NCI-H187 treated with DMSO at 0.1 percent for 48 hours (cell line): ENCODE results near the gene LIMS1.
"Not testable (repeated sequence)": the region's sequence is repeated elsewhere in the genome, so short reads cannot be mapped to it uniquely, and the experiment has no call there.

Source experiments
- DNase-seq: peaks from one replicate; lab custom pipeline; 2025; lab: John Stamatoyannopoulos, UW

Gene LIMS1, protein sequence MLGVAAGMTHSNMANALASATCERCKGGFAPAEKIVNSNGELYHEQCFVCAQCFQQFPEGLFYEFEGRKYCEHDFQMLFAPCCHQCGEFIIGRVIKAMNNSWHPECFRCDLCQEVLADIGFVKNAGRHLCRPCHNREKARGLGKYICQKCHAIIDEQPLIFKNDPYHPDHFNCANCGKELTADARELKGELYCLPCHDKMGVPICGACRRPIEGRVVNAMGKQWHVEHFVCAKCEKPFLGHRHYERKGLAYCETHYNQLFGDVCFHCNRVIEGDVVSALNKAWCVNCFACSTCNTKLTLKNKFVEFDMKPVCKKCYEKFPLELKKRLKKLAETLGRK

DNA sequence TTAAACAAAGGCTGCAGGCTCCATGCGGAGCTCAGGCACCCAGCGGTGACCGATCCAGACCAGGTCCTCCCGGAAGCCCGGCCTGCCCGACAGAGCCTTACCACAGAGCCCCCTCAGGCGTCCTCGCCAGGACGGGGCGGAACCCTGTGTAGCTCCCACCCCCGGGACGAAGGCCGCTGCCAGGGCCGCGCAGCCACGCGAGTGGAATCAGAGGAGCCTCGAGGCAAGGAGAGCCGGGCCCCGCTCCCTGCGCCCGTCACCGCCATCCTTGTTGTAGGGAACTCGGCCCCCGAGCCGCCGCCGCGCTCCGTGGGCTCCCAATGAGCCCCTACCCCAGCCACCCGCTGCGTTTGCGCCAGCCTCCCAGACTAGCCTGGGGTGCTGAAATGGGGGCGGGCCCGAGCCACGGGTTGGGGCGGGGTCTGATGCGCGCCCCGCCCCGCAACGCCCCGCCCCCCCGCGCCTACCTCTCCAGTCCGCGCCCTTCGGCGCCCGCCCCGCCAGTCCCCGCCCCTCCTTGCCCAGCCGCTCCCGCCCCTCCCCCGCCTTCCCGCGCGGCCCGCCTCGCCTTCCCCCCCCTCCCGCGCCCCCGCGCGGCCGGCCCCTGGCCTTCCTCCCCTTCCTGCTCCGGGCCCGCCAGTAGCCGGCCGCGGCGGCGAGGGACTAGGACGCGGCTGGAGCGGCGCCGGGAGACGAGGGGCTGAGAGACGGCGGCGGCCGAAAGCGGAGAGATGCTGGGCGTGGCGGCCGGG lies at the start of gene LIMS1:
Gene LIMS1, plus strand, starts transcription at position 639 of the 752 bp plus-strand sequence. Its CDS starts 93 bp downstream, at position 732.
- no peak for DNase-seq

GRCh38 chr2:108485253-108485652 lies 49.0 kb upstream of the LIMS1 start:
- no peak for DNase-seq

GRCh38 chr2:108490506-108491122 lies 43.7 kb upstream of the LIMS1 start:
- no peak for DNase-seq

- DNase-seq: no peak
These were observed 42.4 kb upstream of the LIMS1 start for GRCh38 chr2:108491848-108492247.

DNA sequence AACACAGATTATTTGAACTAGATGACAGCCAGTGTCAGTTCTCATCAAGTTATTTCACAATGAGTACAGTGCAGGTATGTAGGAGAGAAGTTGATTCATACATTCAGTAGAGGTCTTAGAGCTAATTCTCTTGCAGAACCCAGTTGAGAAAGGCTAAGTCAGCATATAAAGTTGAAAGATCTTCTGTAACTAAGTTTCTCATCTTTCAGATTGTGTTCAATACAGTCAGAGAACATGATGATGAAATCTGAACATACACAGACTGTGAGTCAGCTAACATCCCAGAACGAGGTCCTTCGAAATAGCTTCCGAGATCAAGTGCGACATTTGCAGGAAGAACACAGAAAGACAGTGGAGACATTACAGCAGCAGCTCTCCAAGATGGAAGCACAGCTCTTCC lies 41.9 kb upstream of the LIMS1 start:
- DNase-seq: no peak

GRCh38 chr2:108496167-108496566 lies 38.1 kb upstream of the LIMS1 start:
- DNase-seq: not testable (repeated sequence)

- not testable (repeated sequence) for DNase-seq
These were observed 26.6 kb upstream of the LIMS1 start for GRCh38 chr2:108507620-108508019.

DNA sequence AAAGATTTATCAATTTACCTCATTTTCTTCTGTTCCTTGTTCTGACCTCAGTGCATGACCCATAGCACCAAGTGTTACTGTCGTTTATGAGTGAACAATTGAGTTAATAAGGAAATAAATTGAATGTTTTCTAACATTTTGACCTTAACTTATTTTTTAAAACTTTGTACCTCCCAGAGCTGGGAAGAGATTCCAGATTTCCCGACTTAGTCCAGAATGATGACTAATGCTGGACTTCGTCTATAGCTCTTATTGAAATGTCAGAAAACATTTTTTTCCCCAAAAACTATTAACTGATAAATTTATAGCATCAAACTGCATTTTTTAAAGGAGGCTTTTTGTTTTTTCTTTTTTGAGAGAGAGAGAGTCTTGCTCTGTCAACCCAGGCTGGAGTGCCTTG lies 21.8 kb upstream of the LIMS1 start:
- not testable (repeated sequence) for DNase-seq

GRCh38 chr2:108514478-108514877 lies 19.8 kb upstream of the LIMS1 start:
- DNase-seq: not testable (repeated sequence)

DNA sequence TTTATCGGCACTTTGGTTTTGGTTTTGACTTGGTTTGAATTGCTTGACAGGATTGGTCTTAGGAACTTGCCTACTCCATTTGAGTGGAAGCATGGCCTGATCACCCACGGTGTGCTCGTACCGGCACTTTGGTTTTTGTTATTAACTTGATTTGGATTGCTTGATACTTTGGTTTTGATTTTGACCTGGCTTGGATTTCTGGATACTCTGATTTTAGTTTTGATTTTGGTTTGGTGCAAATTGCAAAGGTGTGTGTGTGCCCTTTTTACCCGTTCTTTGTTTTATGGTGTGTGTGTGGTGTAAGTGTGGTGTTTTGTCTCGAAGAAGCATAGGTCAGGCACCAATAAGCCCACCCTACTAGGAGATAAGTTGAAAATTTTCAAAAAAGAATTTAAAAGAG lies 9.6 kb upstream of the LIMS1 start:
- DNase-seq: not testable (repeated sequence)

DNA sequence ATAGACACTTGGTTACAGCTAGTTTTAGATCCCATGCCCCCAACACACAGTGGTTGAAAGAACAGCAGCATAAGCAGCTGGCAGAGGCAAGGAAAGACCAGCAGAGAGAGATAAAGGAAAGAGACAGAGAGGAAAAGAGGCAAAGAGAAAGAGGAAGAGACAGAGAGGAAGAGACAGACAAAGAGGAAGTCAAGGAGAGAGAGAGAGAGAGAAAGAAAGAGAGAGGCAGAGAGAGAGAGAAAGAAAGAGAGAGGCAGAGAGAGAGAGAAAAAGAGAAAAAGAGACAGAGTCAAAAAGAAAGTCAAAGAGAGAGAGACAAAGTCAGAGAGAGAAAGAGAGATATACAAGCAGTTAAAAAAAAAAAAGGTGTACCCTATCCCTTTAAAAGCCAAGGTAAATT lies 9.0 kb upstream of the LIMS1 start:
- DNase-seq: not testable (repeated sequence)

DNA sequence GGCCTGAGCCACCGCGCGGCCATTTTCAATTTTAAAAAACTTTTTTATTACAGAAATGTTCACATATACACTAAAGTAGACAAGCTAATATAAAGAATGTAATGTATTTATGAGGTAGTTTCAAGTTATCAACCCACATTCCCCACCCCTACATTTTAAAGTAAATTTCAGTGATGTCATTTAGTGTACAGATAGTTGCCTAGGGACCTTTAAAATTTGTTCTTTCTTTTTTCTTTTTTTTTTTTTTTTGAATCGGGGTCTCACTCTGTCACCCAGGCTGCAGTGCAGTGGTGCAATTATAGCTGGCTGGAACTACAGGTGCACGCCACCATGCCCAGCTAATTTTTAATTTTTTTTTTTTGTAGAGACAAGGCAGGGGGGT lies 2.6 kb upstream of the LIMS1 start:
- no peak for DNase-seq

- no peak for DNase-seq
These were observed 500 bp downstream of the LIMS1 start for GRCh38 chr2:108534584-108535356.

GRCh38 chr2:108535357-108535631 lies 1.0 kb downstream of the LIMS1 start:
- no peak for DNase-seq

- no peak for DNase-seq
These were observed 2.0 kb downstream of the LIMS1 start for GRCh38 chr2:108536133-108536780.

DNA sequence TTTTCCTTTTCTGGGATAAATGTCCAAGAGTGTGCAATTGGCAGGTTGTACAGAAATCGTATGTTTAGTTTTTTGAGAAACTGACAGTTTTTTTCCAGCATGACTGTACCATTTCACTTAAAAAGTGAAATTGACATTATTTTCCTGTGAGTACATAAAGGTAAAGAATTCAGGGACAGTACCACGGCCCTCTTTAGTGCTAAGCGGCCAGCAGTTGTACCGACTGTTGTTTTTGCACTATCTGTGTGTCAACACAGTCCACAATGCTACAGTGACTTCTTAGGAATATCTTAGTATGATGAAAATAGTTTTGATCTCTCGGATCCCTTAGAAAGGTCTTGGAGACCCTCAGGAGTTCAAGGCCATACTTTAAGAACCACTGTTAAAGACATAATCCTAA lies 2.6 kb downstream of the LIMS1 start:
- no peak for DNase-seq

DNA sequence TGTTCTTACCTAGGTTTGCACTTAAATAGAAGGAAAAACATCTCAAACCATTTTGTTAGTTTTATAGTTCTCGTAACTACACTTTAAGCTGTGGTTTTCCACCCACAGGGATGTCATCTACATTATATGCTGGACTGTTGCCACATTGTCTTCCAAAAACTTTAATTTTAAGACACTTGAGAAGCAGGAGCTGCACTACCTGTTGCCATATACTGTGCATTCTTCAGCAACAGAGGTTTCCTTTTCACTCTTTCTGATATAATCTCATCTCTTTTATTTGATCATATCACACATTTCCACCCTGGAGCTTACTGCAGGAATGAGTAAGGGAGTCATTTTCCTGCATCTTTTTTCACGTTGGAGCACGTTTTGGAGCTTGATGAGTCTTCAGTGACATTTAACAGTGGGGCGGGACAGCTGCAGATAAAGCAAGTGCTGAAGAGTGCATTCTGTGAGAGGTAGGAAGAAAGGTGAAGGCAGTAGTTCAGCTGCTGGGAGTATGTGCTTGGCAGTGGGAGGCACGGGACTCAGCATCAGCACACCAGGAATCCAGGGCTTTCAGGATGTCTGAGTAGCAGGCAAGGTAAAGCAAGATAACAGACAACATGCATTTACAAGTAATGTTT lies 3.8 kb downstream of the LIMS1 start:
- no peak for DNase-seq

GRCh38 chr2:108541451-108541850 lies 7.2 kb downstream of the LIMS1 start:
- no peak for DNase-seq

DNA sequence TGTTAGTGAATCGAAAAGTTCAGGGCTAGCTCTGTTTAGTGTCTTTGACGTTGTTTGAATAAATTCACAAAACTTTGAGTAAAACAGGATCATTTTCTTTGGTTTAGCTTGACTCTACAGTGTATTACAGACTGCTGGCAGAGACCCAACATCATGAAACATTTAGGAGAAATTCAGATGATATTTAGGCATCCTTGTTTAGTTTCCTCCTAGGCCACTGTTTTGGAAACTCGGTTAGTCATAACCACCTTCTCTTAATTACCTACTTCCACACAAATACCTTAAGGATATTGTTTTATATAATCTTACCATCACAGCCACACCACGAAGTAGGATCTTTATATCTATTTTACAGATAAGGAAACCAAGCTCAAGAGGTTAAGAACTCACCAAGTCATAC lies 7.8 kb downstream of the LIMS1 start:
- DNase-seq: no peak

- no peak for DNase-seq
These were observed 13.3 kb downstream of the LIMS1 start for GRCh38 chr2:108547606-108548005.

GRCh38 chr2:108548208-108549003 lies 14.1 kb downstream of the LIMS1 start:
- DNase-seq: no peak
